Astrocyte (in vitro differentiated cells and primary cell): Measurements from ENCODE around the gene EXOSC2.

Experiments used
- EZH2 ChIP-seq: IDR thresholded peaks from 2 replicates; pipeline ENCODE4 v1.6.1; 2012; ENCODE audit warnings: mild to moderate bottlenecking, low read length, inconsistent platforms; ENCODE audit not compliant: insufficient read depth
- TF ChIP-seq, protein P1 (sequence below): IDR thresholded peaks from 2 replicates; pipeline ENCODE4 v1.5.1; 2011; ENCODE audit warnings: low read depth, mild to moderate bottlenecking, inconsistent platforms, low read length, moderate library complexity; ENCODE audit not compliant: insufficient read depth

DNA sequence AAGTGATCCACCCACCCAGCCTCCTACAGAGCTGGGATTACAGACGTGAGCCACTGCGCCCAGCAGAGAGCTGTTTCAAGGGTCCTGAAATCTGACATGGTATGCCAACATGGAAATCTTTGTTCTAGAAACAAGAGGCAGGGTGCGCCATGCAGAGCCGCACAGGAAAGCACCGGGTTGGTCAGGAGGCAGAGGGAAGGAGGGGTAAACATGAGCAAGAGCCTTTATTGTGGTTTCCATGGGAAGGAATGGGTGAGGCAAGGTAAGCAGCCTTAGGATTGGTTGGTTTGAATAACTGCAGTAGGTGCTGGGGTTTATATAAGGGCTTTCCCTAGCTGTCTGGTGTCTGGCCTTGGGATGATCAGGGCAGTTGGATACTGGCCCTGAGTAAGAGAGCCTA lies 5.5 kb upstream of the EXOSC2 start:
- TF ChIP-seq, protein P1, sequence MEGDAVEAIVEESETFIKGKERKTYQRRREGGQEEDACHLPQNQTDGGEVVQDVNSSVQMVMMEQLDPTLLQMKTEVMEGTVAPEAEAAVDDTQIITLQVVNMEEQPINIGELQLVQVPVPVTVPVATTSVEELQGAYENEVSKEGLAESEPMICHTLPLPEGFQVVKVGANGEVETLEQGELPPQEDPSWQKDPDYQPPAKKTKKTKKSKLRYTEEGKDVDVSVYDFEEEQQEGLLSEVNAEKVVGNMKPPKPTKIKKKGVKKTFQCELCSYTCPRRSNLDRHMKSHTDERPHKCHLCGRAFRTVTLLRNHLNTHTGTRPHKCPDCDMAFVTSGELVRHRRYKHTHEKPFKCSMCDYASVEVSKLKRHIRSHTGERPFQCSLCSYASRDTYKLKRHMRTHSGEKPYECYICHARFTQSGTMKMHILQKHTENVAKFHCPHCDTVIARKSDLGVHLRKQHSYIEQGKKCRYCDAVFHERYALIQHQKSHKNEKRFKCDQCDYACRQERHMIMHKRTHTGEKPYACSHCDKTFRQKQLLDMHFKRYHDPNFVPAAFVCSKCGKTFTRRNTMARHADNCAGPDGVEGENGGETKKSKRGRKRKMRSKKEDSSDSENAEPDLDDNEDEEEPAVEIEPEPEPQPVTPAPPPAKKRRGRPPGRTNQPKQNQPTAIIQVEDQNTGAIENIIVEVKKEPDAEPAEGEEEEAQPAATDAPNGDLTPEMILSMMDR: no peak
- no peak for TF ChIP-seq EZH2
